WTC11 (cell line): ENCODE results near the gene CSHL1.

Experiments used
- ATF1 ChIP-seq: sonication (generic); formaldehyde crosslinking; IDR thresholded peaks from 2 replicates; pipeline ENCODE4 v1.8.1; 2023; ENCODE audit warnings: mild to moderate bottlenecking, moderate library complexity, missing genetic modification reagents
- ZNF138 ChIP-seq: sonication (generic); formaldehyde crosslinking; conservative IDR thresholded peaks from 2 replicates; pipeline ENCODE4 v1.8.1; 2022; ENCODE audit warnings: mild to moderate bottlenecking, moderate library complexity, missing genetic modification reagents
- ZNF512 ChIP-seq: sonication (generic); formaldehyde crosslinking; IDR thresholded peaks from 2 replicates; pipeline ENCODE4 v1.8.1; 2022; ENCODE audit warnings: missing genetic modification reagents, borderline replicate concordance
- TF ChIP-seq, protein P1 (sequence below): fragments of 200-600 bp; IDR thresholded peaks from 2 replicates; pipeline ENCODE4 v1.8.0; 2022; ENCODE audit warnings: antibody characterized with exemption

GRCh38 chr17:63910096-63910495, 962 bp downstream of the CSHL1 start:
- TF ChIP-seq ZNF138 (CRISPR knock-in tag): no peak
- TF ChIP-seq ZNF512 (CRISPR knock-in tag): no peak
- TF ChIP-seq ATF1 (CRISPR knock-in tag): no peak
- TF ChIP-seq, protein P1, sequence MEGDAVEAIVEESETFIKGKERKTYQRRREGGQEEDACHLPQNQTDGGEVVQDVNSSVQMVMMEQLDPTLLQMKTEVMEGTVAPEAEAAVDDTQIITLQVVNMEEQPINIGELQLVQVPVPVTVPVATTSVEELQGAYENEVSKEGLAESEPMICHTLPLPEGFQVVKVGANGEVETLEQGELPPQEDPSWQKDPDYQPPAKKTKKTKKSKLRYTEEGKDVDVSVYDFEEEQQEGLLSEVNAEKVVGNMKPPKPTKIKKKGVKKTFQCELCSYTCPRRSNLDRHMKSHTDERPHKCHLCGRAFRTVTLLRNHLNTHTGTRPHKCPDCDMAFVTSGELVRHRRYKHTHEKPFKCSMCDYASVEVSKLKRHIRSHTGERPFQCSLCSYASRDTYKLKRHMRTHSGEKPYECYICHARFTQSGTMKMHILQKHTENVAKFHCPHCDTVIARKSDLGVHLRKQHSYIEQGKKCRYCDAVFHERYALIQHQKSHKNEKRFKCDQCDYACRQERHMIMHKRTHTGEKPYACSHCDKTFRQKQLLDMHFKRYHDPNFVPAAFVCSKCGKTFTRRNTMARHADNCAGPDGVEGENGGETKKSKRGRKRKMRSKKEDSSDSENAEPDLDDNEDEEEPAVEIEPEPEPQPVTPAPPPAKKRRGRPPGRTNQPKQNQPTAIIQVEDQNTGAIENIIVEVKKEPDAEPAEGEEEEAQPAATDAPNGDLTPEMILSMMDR: no peak
